ENCODE results near the gene CALHM4. TPM values are rescaled to one million over a fixed set of nuclear protein-coding genes. Genes with fewer than 3 reads are reported as not detected.

The CALHM4 gene
- total and polyA plus RNA-seq, 2 of the 8 experiments (the other 6 are each of a cell fraction or from before 2014, with no cell fraction given): not detected

GRCh38 chr6:116563830-116564229 is 10.3 kb downstream of the CALHM4 start (continued):
- TF ChIP-seq TCF12 (IDR thresholded peaks at IDR 0.05; ENCODE audit: low read depth, low read length): no peak
